Mesothelial cell of epicardium (in vitro differentiated cells): ENCODE results near the gene GALNT18. TPM values are rescaled to one million over a fixed set of nuclear protein-coding genes. Genes with fewer than 3 reads are reported as not detected.

Experiments used
- DNase-seq, 2 experiments: peaks; one replicate each; pipeline ENCODE4 v3.0.0; 2021; ENCODE audit warnings: low spot score in 2 of 2; ENCODE audit not compliant: unreplicated experiment in 2 of 2
- H3K27ac Mint-ChIP-seq: 2 replicates; pipeline ENCODE4 v1.8.0; 2021; ENCODE audit warnings: mixed read lengths
- H3K27me3 Mint-ChIP-seq: 2 replicates; pipeline ENCODE4 v1.8.0; 2021; ENCODE audit warnings: low read depth, mixed read lengths
- H3K36me3 Mint-ChIP-seq: 2 replicates; pipeline ENCODE4 v1.8.0; 2021; ENCODE audit warnings: mixed read lengths
- H3K4me1 Mint-ChIP-seq: 2 replicates; pipeline ENCODE4 v1.8.0; 2021; ENCODE audit warnings: mixed read lengths
- H3K4me3 Mint-ChIP-seq: 2 replicates; pipeline ENCODE4 v1.8.0; 2021; ENCODE audit warnings: mild to moderate bottlenecking, moderate library complexity, mixed read lengths
- H3K9me3 Mint-ChIP-seq: 2 replicates; pipeline ENCODE4 v1.8.0; 2021; ENCODE audit warnings: mixed read lengths
- total RNA-seq: library from RNA; stranded (reverse); gene quantifications from 3 replicates; pipeline ENCODE4 v1.2.1, GENCODE V29; 2021
- TF ChIP-seq, protein P1 (sequence below): fragments of 200-600 bp; sonication (generic); IDR thresholded peaks from one replicate; pipeline ENCODE4 v1.5.0; 2021; ENCODE audit warnings: antibody characterized with exemption; ENCODE audit not compliant: unreplicated experiment

The GALNT18 gene
- total RNA-seq, 1 donor from 2014 or later: 4.2 TPM

DNA sequence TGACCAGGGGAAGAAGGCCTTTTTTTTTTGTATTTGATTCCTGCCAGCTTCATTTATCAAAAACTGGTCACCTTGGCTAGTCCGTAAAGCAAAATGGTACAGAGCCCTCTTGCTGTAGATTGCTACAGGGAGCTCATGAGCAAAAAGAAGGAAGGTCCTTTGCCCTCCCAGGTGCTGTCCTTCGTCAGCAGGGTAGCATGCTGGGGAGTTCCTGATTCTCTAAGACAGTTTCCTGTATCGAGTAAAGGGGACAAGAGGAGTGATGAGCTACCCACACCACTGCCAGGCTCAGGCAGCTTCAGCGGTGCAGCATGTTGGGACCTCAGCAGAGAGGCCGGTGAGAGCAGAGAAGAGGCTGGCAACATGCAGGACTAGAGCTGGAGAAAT is 200.9 kb downstream of the GALNT18 start:
- Mint-ChIP-seq H3K27ac (no peak overlapping the region), H3K4me1 (peaks cover 12% of the 10 kb centered on the region), H3K9me3 (no peaks in the 10 kb centered on the region), H3K36me3 (no peaks in the 10 kb centered on the region), H3K4me3 (no peak overlapping the region), H3K27me3 (peaks cover 10% of the 10 kb centered on the region)
- TF ChIP-seq, protein P1, sequence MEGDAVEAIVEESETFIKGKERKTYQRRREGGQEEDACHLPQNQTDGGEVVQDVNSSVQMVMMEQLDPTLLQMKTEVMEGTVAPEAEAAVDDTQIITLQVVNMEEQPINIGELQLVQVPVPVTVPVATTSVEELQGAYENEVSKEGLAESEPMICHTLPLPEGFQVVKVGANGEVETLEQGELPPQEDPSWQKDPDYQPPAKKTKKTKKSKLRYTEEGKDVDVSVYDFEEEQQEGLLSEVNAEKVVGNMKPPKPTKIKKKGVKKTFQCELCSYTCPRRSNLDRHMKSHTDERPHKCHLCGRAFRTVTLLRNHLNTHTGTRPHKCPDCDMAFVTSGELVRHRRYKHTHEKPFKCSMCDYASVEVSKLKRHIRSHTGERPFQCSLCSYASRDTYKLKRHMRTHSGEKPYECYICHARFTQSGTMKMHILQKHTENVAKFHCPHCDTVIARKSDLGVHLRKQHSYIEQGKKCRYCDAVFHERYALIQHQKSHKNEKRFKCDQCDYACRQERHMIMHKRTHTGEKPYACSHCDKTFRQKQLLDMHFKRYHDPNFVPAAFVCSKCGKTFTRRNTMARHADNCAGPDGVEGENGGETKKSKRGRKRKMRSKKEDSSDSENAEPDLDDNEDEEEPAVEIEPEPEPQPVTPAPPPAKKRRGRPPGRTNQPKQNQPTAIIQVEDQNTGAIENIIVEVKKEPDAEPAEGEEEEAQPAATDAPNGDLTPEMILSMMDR: no peak
- no peak for DNase-seq

- TF ChIP-seq, protein P1: no peak
- Mint-ChIP-seq H3K27me3 (peaks cover 6% of the 10 kb centered on the region), H3K9me3 (no peaks in the 10 kb centered on the region), H3K27ac (no peak overlapping the region), H3K4me1 (peaks cover 15% of the 10 kb centered on the region), H3K4me3 (no peak overlapping the region), H3K36me3 (no peaks in the 10 kb centered on the region)
- DNase-seq: no peak
Measured at GRCh38 chr11:11420191-11420898, 201.5 kb downstream of the GALNT18 start.

GRCh38 chr11:11419747-11420146 is 202.1 kb downstream of the GALNT18 start:
- Mint-ChIP-seq H3K27me3 (peaks cover 5% of the 10 kb centered on the region), H3K36me3 (no peaks in the 10 kb centered on the region), H3K4me3 (no peak overlapping the region), H3K27ac (no peak overlapping the region), H3K9me3 (no peaks in the 10 kb centered on the region), H3K4me1 (peaks cover 15% of the 10 kb centered on the region)
- no peak for DNase-seq
- TF ChIP-seq, protein P1: no peak

DNA sequence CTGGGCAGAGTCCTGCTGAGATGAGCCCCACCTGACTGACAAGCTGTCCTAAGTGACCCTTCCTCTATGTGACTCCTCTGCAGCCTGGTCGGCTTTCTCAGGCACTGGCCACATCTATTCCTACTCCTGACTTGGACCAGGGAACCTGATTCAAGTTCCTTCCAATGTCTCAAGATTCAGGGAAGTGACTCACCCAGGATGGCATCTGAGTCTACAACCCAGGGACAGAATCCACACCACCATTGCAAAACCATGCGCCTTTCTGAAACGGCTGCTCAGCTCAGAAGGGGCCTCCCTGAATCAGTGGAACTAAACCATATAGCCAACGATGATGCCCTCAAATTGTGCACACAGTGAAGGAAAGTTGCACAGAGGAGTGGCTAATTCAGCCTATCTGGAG is 204.9 kb downstream of the GALNT18 start:
- H3K27ac Mint-ChIP-seq: no peak overlapping the region
- DNase-seq: no peak
- H3K4me3 Mint-ChIP-seq: no peak overlapping the region
- no peaks in the 10 kb centered on the region for H3K27me3 Mint-ChIP-seq
- TF ChIP-seq, protein P1: no peak
- no peaks in the 10 kb centered on the region for H3K36me3 Mint-ChIP-seq
- peaks cover 18% of the 10 kb centered on the region for H3K4me1 Mint-ChIP-seq
- no peaks in the 10 kb centered on the region for H3K9me3 Mint-ChIP-seq

DNA sequence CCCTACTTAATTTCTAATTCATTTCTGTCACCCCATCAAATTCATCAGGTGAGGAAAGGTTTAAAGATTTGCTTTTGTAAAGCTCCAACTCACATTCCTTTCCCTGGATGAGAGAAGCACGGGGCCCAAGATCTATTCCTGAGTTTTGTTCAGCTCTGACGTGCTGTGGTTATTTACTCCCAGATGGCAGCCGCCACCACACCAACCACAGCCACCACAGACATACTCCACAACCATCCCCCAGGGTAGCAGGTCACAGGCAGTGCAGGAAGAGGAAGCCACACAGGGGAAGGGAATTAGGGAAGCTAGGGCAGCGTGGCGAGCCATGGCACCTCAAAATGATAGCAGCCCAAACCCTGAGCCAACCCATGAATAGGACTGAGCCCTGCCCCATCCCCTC is 205.3 kb downstream of the GALNT18 start:
- H3K27ac Mint-ChIP-seq: no peak overlapping the region
- TF ChIP-seq, protein P1: no peak
- no peak for DNase-seq
- H3K9me3 Mint-ChIP-seq: no peaks in the 10 kb centered on the region
- peaks cover 19% of the 10 kb centered on the region for H3K4me1 Mint-ChIP-seq
- H3K4me3 Mint-ChIP-seq: no peak overlapping the region
- no peaks in the 10 kb centered on the region for H3K27me3 Mint-ChIP-seq
- no peaks in the 10 kb centered on the region for H3K36me3 Mint-ChIP-seq
